D721Med (cell line): Measurements from ENCODE around the gene COL21A1.

Experiments
- DNase-seq: peaks from one replicate; pipeline ENCODE4 v3.0.0; 2011; ENCODE audit warnings: low spot score; ENCODE audit not compliant: insufficient read length
- FAIRE-seq: peaks from 2 replicates; lab custom pipeline; 2011; peaks lifted over from hg19 to GRCh38; lab: Jason Lieb, UNC
- CTCF ChIP-seq: IDR thresholded peaks from 2 replicates; pipeline ENCODE4 v1.5.1; 2012; ENCODE audit warnings: mild to moderate bottlenecking, control low read depth; ENCODE audit not compliant: insufficient read depth; ENCODE audit errors: missing control alignments

The COL21A1 gene

DNA sequence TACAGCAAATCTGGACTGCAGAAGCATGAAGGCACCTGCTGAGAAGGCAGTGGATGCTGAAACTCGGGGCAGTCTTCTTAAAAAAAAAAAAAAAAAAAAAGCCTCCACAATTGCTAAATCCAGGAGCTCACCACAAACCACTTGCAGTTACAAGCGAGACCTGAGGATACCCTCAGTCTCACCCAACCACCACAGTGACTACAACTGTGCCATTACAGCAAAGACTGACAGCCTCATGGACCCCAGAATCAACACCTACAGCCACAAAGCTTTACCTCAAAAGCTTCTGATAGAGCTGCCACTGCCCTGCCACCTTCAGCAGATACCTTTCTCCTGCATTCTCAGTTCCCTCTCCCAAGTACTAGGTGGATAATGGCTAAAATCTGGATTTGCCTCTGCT lies 9.0 kb downstream of the COL21A1 start:
- no peak for FAIRE-seq

DNA sequence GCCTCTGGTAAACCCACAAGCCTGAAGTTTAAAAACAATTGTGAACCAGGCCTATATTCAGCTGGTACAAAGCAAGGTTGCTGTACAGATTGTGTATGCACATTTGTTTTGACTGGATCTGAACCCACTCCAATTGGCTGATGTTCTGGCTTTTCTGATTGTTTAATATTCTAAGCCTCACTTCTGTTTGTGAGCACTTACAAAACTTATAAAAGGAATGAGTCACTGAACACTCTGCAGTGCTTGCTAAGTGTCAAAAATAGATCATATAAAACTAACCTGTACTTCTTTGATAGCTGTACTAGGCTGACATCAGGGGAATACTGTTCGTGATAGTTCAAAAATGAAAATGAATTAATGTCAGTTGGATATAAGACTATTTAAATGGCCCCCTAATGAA lies 12.1 kb downstream of the COL21A1 start:
- DNase-seq (no peak), FAIRE-seq (no peak)
- no peak for TF ChIP-seq CTCF

More for the DNA sequence above, 9.0 kb downstream of the COL21A1 start:
- TF ChIP-seq CTCF = no peak
- DNase-seq = no peak

- no peak for FAIRE-seq
- TF ChIP-seq CTCF = no peak
- DNase-seq = no peak
Observed at GRCh38 chr6:56232436-56232835, 14.9 kb downstream of the COL21A1 start.

DNA sequence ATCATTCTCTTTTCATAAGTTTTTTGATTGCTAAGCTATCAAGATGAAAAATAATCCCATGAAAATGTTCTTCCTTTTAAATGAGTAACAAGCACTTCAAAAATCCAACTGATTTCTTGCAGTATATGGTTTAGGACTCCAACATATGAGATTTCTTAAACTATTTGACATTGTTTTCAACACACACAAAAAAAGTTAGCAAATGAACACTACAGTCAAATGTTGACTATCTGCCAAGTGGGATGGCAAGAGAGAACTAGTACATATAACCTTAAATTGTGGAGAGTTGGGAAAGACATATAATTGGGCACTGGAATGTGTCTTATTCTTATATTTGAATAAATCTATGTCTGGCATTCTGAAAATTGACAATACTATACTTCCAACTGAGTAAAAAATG lies 15.6 kb downstream of the COL21A1 start:
- FAIRE-seq (no peak), DNase-seq (no peak)
- TF ChIP-seq CTCF = no peak

DNA sequence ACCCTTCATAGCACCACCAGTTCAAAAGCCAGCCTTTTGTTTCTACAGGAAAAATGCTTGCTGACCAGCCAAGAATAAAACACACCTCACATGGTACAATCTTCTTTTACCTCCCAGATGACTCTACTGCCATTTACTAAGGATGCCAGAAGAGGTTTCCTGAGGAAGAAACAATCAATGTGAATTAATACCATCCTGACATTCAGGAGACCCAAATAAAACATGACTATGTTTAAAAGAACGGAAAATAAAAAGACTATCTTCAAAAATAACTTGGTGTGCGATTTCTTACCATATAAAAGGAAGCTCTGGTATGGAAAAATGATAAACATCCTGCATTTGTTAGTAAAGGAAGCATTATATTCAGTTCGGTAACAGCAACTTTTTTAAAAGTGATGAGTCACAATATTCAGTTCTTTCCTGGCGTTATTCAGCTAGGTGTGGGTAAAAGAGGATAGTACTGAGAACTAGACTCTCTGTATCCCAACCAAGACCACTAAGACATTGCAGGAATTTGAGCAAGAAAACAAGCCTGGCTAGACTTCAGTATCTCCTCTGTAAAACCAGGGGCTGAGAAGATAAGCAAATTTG lies 16.3 kb downstream of the COL21A1 start:
- no peak for TF ChIP-seq CTCF
- DNase-seq (no peak), FAIRE-seq (no peak)

- FAIRE-seq = no peak
- no peak for TF ChIP-seq CTCF
Observed at GRCh38 chr6:56227071-56227879, 20.1 kb downstream of the COL21A1 start.

GRCh38 chr6:56223995-56224394 lies 23.4 kb downstream of the COL21A1 start:
- TF ChIP-seq CTCF = no peak
- DNase-seq (no peak), FAIRE-seq (no peak)

More at GRCh38 chr6:56227071-56227879, 20.1 kb downstream of the COL21A1 start:
- no peak for DNase-seq
